ENCODE measurements around the gene SHD. TPM values are rescaled to one million over a fixed set of nuclear protein-coding genes. Genes with fewer than 3 reads are reported as not detected.

Gene SHD
- total and polyA plus RNA-seq, 2 donors (not counting 3 experiments of a cell fraction or from before 2014, with no cell fraction given), result not detected

DNA sequence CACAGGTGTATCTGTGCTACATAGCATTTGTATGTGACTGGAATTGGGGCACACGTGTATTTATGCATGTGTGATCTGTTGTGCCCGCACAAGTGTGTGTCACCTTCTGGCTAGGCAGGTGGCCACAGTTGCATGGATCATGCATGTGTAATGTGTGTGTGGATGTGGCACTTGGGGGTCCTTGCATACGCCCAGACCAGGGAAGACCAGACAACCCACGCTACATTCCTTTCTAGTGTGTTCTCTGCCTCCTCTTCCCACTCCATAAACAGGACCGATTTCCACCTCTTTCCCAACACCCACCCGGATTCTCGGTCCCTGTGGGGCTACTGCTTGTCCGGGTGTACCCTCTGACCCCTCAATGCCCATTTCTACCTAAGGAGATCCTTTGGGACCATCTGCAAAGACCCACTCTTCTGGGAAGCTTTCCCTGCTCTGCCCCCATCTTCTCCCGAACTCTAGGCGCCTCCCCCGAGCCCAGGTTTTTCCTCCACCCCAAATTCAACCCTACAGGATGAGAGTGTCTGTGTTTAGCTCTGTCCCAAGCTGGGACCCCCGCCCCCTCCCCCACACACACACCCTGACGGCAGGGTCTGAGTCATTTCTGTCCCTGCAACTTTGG is 47.3 kb downstream of the SHD start:
- Histone ChIP-seq H3K9me3 (replicated peaks; ENCODE audit: control insufficient read depth, insufficient read depth, low read length) (no peaks in the 10 kb centered on the region), H3K9ac (replicated peaks; ENCODE audit: extremely low read depth, insufficient read depth, low read length) (no peak overlapping the region), H3K79me2 (ENCODE audit: control insufficient read depth, insufficient read depth, low read length) (no peaks in the 10 kb centered on the region), H3K4me2 (ENCODE audit: insufficient read depth, low read length) (no peak overlapping the region), H3K9me1 (replicated peaks; ENCODE audit: control insufficient read depth, extremely low read depth, insufficient read depth, low read length) (no peaks in the 10 kb centered on the region), H2AFZ (ENCODE audit: low read depth, low read length) (no peak overlapping the region), H3K4me1 (ENCODE audit: control insufficient read depth, extremely low read depth, insufficient read depth, low read length) (peaks cover 3% of the 10 kb centered on the region), H4K20me1 (replicated peaks; ENCODE audit: control insufficient read depth, extremely low read depth, insufficient read depth, low read length) (no peaks in the 10 kb centered on the region), H3K27ac (ENCODE audit: insufficient read depth, low read depth, low read length) (no peak overlapping the region), H3K4me3 (replicated peaks in 1 of 3; ENCODE audit: insufficient read depth in 1 of 3, low read depth in 1 of 3, low read length in 3 of 3) (no peak overlapping the region), H3K27me3 (ENCODE audit: control insufficient read depth in 2 of 2, insufficient read depth in 2 of 2, low read length in 2 of 2) (no peaks in the 10 kb centered on the region), H3K36me3 (ENCODE audit: control insufficient read depth in 2 of 2, extremely low read depth in 1 of 2, insufficient read depth in 2 of 2, low read length in 2 of 2) (no peaks in the 10 kb centered on the region)
- dilution Hi-C loops (cut with MboI; ENCODE audit: extremely low pct_ligation_motif_present, low sequenced_read_pairs) (no loop called here), intact Hi-C loops (cut with micrococcal nuclease) (no loop called here)
- BruUV-seq (replicated peaks), result no TSS peak
- no peak for DNase-seq (ENCODE audit: low read depth, low spot score)
- ChIA-PET CTCF (no interaction called here), POLR2A (interaction anchor here (0.7 kb wide), 1 partner anchor 583 kb away, joined by 3 read pairs; no protein-coding TSS in a partner anchor)
- FAIRE-seq, result no peak
- TF ChIP-seq POLR2AphosphoS5 (IDR thresholded peaks at IDR 0.05; ENCODE audit: insufficient read depth, low read depth, low read length), result no peak
- TF ChIP-seq MYC (IDR thresholded peaks at IDR 0.05; ENCODE audit: low read depth, low read length), result no peak
- TF ChIP-seq, protein P1, sequence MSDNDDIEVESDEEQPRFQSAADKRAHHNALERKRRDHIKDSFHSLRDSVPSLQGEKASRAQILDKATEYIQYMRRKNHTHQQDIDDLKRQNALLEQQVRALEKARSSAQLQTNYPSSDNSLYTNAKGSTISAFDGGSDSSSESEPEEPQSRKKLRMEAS (IDR thresholded peaks at IDR 0.05; ENCODE audit: insufficient read depth, insufficient read length), result no peak
- no peak for TF ChIP-seq FOS (IDR thresholded peaks at IDR 0.05; ENCODE audit: borderline replicate concordance, insufficient read depth, low read length)
- no peak for TF ChIP-seq EZH2 (IDR thresholded peaks at IDR 0.05; ENCODE audit: borderline replicate concordance, low read depth, low read length, severe bottlenecking)
- TF ChIP-seq POLR2A (IDR thresholded peaks at IDR 0.05; ENCODE audit: low read depth, low read length), result no peak
- no peak for TF ChIP-seq GATA2 (IDR thresholded peaks at IDR 0.05; ENCODE audit: insufficient read depth, insufficient read length, low read depth, low read length)
- TF ChIP-seq, protein P2, sequence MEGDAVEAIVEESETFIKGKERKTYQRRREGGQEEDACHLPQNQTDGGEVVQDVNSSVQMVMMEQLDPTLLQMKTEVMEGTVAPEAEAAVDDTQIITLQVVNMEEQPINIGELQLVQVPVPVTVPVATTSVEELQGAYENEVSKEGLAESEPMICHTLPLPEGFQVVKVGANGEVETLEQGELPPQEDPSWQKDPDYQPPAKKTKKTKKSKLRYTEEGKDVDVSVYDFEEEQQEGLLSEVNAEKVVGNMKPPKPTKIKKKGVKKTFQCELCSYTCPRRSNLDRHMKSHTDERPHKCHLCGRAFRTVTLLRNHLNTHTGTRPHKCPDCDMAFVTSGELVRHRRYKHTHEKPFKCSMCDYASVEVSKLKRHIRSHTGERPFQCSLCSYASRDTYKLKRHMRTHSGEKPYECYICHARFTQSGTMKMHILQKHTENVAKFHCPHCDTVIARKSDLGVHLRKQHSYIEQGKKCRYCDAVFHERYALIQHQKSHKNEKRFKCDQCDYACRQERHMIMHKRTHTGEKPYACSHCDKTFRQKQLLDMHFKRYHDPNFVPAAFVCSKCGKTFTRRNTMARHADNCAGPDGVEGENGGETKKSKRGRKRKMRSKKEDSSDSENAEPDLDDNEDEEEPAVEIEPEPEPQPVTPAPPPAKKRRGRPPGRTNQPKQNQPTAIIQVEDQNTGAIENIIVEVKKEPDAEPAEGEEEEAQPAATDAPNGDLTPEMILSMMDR (IDR thresholded peaks at IDR 0.05; ENCODE audit: extremely low read depth in 1 of 2, insufficient read depth in 1 of 2, low read depth in 1 of 2, low read length in 2 of 2), result no peak
- no peak for TF ChIP-seq JUN (IDR thresholded peaks at IDR 0.05; ENCODE audit: borderline replicate concordance, insufficient read depth, insufficient read length, low read depth)
